Pancreas (tissue), 10 donors: ENCODE data around the gene ELOVL5. TPM values are rescaled to one million over a fixed set of nuclear protein-coding genes. Genes with fewer than 3 reads are reported as not detected.

Experiments
- ATAC-seq, 4 donors: fragments of 200-7000 bp; cut with Tn5 transposase; one replicate each; pipeline versions ENCODE4 v1.8.0 to v1.9.1; 2020; ENCODE audit warnings: mild to moderate bottlenecking in 4 of 4, moderate library complexity in 4 of 4
- DNase-seq, 6 donors: peaks; one replicate each; pipeline ENCODE4 v3.0.0-alpha.2; 2020
- FAIRE-seq: peaks from 2 replicates; lab custom pipeline; 2012; peaks lifted over from hg19 to GRCh38; lab: Jason Lieb, UNC
- H3K27ac ChIP-seq, 4 donors: fragments of 200-600 bp; sonication (generic); 1 replicate in 3 of 4; 2 replicates in 1 of 4; pipeline versions ENCODE4 v1.5.0 to v1.8.0; 2020
- H3K27me3 ChIP-seq, 4 donors: fragments of 200-600 bp; one replicate each; pipeline ENCODE4 v1.8.0; 2021
- H3K36me3 ChIP-seq, 3 donors: fragments of 200-600 bp; sonication (generic) in 1 of 3; one replicate each; pipeline versions ENCODE4 v1.5.0 to v1.8.0; 2020 to 2021
- H3K4me1 ChIP-seq, 3 donors: fragments of 200-600 bp; one replicate each; pipeline ENCODE4 v1.8.0; 2021
- H3K4me3 ChIP-seq, 4 donors: fragments of 200-600 bp; sonication (generic) in 2 of 4; one replicate each; pipeline versions ENCODE4 v1.5.0 to v1.8.0; 2020 to 2021
- H3K9me3 ChIP-seq, 4 donors: fragments of 200-600 bp; one replicate each; pipeline ENCODE4 v1.8.0; 2021
- WGBS, 2 donors: extraction: QIAGEN DNeasy Blood & Tissue Kit; methylation state at CpG; one replicate each; pipeline ENCODE4 v1.1.7; 2013; 5-methylcytosine and 5-hydroxymethylcytosine counted together
- intact Hi-C, 3 donors: fragments of 100-400 bp; cut with DNase I; formaldehyde crosslinking; loops; one replicate each; pipeline versions ENCODE4 v1.11.1 to v1.14.2; 2022
- polyA plus RNA-seq, 2 donors: library from polyadenylated mRNA; stranded (reverse); fragments of 200-250 nt; gene quantifications; one replicate each; pipeline ENCODE4 v1.2.3, GENCODE V29; 2013
- total RNA-seq, 6 donors: library from RNA; stranded (reverse); fragmentation: NEBNext Ultra II Directional in 4 of 6; extraction: Animal tissue kit (Norgen Biotek cat#: 25700) in 4 of 6; gene quantifications; one replicate each; pipeline versions ENCODE4 v1.2.1 to v1.2.4, GENCODE V29; 2021 to 2023
- TF ChIP-seq, protein P1 (sequence below), 4 donors: fragments of 200-600 bp; sonication (generic) in 3 of 4; IDR thresholded peaks; one replicate each; pipeline versions ENCODE4 v1.5.0 to v1.8.0; 2021; ENCODE audit warnings: antibody characterized with exemption in 4 of 4
- donor health status: healthy with polysubstance abuse.
- donor health status: DM: no; HTN: no; CAD: no; lungs with moderate emphysema.
- donor health status: DM: no; HTN: no; CAD: no.
- donor health status: control.
- donor health status: control.
- donor health status: Bipolar disorder and iron deficiency.
- donor health status: DM: yes; HTN: yes; CAD: no.
- donor health status: DM: no; HTN: no; CAD: no.
- donor health status: DM: no; HTN: no; CAD: no.
- donor health status: DM: yes; HTN: yes; CAD: no.

The ELOVL5 gene
- total and polyA plus RNA-seq, 8 donors = 2.8 to 21.2 (median 11.2) TPM

DNA sequence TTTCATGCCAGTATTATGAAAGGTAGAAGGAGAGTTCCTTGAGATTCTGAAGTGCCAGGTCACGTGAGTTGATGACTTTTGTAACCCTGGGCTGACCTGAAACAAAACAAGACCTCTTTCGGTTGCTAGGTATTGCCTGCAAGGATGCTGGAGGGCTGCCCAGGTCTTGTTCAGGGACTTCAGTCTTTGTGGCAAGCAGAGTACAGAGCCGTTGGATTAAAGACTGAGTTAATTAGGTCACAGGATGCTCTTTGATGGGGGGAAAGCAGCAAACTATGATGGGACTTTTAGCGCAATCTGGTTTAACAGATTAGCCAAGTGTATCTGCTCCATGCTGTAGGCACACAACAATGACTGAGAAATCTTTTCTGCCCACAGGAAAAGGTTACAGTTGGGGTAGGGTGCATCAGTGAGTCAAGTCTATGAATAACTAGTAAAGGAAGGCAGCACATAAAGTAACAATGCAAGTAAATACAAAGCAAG is 12.8 kb upstream of the ELOVL5 start:
- Histone ChIP-seq H3K27me3 (no peaks in the 10 kb centered on the region), H3K36me3 (no peaks in the 10 kb centered on the region), H3K4me3 (no peak overlapping the region), H3K4me1 (peaks cover 5 to 10% (median 5%) of the 10 kb centered on the region in 3 donors), H3K9me3 (no peaks in the 10 kb centered on the region), H3K27ac (no peak overlapping the region)
- intact Hi-C loops = no loop called here
- TF ChIP-seq, protein P1, sequence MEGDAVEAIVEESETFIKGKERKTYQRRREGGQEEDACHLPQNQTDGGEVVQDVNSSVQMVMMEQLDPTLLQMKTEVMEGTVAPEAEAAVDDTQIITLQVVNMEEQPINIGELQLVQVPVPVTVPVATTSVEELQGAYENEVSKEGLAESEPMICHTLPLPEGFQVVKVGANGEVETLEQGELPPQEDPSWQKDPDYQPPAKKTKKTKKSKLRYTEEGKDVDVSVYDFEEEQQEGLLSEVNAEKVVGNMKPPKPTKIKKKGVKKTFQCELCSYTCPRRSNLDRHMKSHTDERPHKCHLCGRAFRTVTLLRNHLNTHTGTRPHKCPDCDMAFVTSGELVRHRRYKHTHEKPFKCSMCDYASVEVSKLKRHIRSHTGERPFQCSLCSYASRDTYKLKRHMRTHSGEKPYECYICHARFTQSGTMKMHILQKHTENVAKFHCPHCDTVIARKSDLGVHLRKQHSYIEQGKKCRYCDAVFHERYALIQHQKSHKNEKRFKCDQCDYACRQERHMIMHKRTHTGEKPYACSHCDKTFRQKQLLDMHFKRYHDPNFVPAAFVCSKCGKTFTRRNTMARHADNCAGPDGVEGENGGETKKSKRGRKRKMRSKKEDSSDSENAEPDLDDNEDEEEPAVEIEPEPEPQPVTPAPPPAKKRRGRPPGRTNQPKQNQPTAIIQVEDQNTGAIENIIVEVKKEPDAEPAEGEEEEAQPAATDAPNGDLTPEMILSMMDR (IDR thresholded peaks at IDR 0.05) = no peak
- DNase-seq (peak in 2 of 6 donors; percentile 11 to 30), FAIRE-seq (no peak), ATAC-seq (no peak)
- 41 to 47% methylated on average over 4 of the region's 4 CpGs for WGBS, 2 donors

DNA sequence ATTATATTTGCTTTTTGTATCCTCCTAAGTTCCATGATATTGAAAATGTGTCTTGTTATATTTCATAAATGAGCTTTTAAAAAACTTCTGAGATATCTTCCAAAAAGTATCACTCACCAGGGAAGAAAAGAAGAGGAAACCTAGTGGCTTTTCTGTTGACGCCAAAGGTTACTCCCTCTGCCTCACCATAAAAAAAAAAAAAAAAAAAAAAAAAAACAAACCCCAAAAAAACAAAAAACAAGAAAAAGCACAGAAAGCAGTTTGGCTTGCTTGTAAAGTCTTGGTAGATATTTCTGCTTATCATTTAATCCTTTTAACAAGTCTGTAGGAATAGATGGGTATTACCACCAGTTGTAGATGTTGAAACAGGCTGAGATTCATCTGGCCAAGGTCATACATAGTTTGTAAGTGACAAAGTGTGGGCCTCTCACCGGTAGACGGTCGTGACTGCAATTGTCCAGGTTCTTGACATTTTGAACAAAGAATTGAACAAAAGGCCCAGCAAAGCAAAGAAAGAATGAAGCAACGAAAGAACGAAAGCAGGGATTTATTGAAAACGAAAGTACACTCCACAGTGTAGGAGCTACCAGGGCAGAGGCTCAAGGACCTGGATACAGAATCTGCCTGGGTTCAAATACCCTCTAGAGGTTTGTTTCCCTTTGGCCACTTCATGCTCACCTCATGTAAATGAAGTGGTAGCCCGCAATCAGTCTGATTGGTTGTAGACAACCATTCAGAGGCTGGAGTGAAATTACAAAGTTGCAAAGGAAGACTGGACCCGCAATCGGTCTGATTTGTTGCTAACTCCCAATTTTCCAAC is 11.6 kb upstream of the ELOVL5 start:
- TF ChIP-seq, protein P1 (IDR thresholded peaks at IDR 0.05) = no peak
- DNase-seq (no peak), FAIRE-seq (peak; percentile 5), ATAC-seq (no peak)
- intact Hi-C loops = no loop called here
- Histone ChIP-seq H3K27ac (peak overlapping the region; percentile 70 to 91 (median 87)), H3K27me3 (no peaks in the 10 kb centered on the region), H3K4me3 (peak overlapping the region in 1 of 4 donors; percentile 73), H3K4me1 (peaks cover 5 to 10% (median 5%) of the 10 kb centered on the region in 3 donors), H3K9me3 (no peaks in the 10 kb centered on the region), H3K36me3 (no peaks in the 10 kb centered on the region)
- WGBS, 2 donors = 64 to 67% methylated on average over 10 of the region's 10 CpGs

DNA sequence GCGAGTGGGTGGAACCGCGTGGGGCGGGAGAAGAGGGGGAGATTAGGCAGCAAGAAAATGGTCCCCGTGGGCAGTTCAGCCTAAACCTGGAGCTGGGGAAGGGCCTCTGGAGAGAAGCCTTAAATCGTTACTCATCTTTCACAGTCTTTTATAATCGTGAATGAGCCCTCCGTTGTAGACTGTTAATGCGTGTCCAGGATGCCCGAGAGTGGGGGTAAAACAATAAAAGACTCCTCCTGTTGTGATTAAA is 11.0 kb upstream of the ELOVL5 start:
- Histone ChIP-seq H3K27me3 (no peaks in the 10 kb centered on the region), H3K27ac (peak overlapping the region; percentile 70 to 91 (median 87)), H3K4me3 (peak overlapping the region; percentile 48 to 73 (median 62)), H3K36me3 (no peaks in the 10 kb centered on the region), H3K4me1 (peaks cover 5 to 10% (median 5%) of the 10 kb centered on the region in 3 donors), H3K9me3 (no peaks in the 10 kb centered on the region)
- ATAC-seq (no peak), DNase-seq (no peak), FAIRE-seq (no peak)
- TF ChIP-seq, protein P1 (IDR thresholded peaks at IDR 0.05) = no peak
- WGBS, 2 donors = 7 to 10% methylated on average over 10 of the region's 10 CpGs
- intact Hi-C loops = no loop called here

DNA sequence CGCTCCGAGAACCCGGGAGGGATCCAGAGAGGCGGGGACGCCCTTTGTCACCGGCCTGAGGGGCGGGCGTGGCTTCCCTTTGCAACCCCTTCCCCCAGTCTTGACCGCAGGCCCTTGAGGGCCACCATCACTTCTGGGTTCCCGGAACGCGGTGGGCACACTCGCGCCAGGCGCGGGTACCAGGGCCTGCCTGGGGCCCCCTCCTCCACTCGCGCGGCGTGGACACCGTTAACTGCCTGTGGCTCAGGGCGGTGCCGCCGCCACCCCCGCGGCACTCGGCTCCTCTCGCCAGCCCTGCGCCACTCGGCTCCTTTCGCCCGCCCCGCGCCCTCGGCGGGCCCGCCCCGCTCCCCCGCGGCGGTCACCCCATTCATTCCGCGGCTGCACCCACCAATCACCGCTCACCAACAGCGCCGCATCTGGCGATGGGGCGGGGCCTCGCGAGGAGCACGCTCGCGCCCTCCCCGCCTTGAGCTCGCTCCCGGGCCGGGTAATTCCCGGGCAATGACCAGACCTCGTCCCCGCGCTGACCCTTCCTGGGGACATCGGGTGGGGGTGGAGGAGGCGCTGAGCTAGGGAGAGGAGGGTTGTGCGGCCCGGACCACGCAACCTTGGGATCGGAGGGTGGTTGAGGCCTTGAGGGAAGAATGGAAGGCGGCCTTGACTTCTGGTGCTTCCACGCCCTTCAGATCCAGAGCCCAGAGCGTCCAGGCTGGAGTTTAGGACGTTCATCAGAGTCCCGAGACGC is 10.5 kb upstream of the ELOVL5 start:
- Histone ChIP-seq H3K4me3 (peak overlapping the region; percentile 48 to 73 (median 62)), H3K27me3 (no peaks in the 10 kb centered on the region), H3K27ac (peak overlapping the region; percentile 70 to 91 (median 87)), H3K4me1 (peaks cover 5 to 10% (median 5%) of the 10 kb centered on the region in 3 donors), H3K36me3 (no peaks in the 10 kb centered on the region), H3K9me3 (no peaks in the 10 kb centered on the region)
- FAIRE-seq (no peak), ATAC-seq (peak; percentile 93 to 98 (median 96)), DNase-seq (peak; percentile 90 to 94 (median 91))
- TF ChIP-seq, protein P1 (IDR thresholded peaks at IDR 0.05) = no peak
- intact Hi-C loops = no loop called here
- WGBS, 2 donors = 0 to 1% methylated on average over 55 to 73 of the region's 73 CpGs
